ENCODE results near the gene KRT40. TPM values are rescaled to one million over a fixed set of nuclear protein-coding genes. Genes with fewer than 3 reads are reported as not detected.

The KRT40 gene
- total and polyA plus RNA-seq, 9 of the 15 experiments (the other 6 are each of a cell fraction or from before 2014, with no cell fraction given): not detected

DNA sequence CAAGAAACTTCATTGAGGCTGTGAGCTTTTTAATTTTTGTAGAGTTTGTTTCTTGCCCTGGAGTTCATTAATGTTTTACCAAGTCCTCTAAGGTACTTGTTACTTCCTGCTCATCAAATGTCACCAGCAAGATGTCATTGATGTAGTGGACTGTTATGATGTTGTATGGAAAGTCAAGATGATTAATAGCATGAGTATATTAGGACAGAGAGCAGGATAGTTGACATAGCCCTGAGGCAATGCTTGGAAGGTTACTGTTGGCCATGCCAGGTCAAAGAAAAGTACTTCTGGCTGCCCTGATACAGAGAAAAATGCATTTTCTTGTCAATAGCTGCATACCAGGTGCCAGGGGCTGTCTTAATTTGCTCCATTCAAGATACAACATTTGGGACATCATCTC lies 36.2 kb upstream of the KRT40 start (continued):
- no peak for TF ChIP-seq SREBF1 (IDR thresholded peaks at IDR 0.05; ENCODE audit: borderline replicate concordance, low read depth, low read length)

GRCh38 chr17:41019415-41019814 lies 35.3 kb upstream of the KRT40 start:
- 0 out of 5 replicates have a peak, but pooled peaks cover 0 to 3% of the 10 kb centered on the region in 2 experiments for H3K27me3 ChIP-seq (ENCODE audit: control insufficient read depth in 2 of 2, insufficient read depth in 2 of 2, low read length in 2 of 2)

More at GRCh38 chr17:41019415-41019814, 35.3 kb upstream of the KRT40 start:
- CTCF ChIA-PET (ENCODE audit: low intra/inter-chr PET ratio): no interaction called here
- H4K20me1 ChIP-seq (replicated peaks; ENCODE audit: control insufficient read depth, insufficient read depth, low read length): no peaks in the 10 kb centered on the region
- no peak overlapping the region for H2AFZ ChIP-seq (ENCODE audit: low read depth, low read length)
- H3K4me1 ChIP-seq (replicated peaks in 1 of 2; ENCODE audit: control insufficient read depth in 2 of 2, insufficient read depth in 2 of 2, low read length in 2 of 2): no peaks in the 10 kb centered on the region
- no peaks in the 10 kb centered on the region for H3K79me2 ChIP-seq (ENCODE audit: control insufficient read depth, insufficient read depth, low read length)
- no peak overlapping the region for H3K4me2 ChIP-seq (ENCODE audit: insufficient read depth, low read length)
- ATAC-seq (no peak), FAIRE-seq (no peak), DNase-seq (ENCODE audit: extremely low read depth in 1 of 4, low spot score in 3 of 4) (no peak)
- H3K9me1 ChIP-seq (ENCODE audit: control insufficient read depth, insufficient read depth, low read length): no peaks in the 10 kb centered on the region
- intact Hi-C loops (cut with micrococcal nuclease): no loop called here
- in situ Hi-C loops (cut with MboI): no loop called here
- H3K9ac ChIP-seq (ENCODE audit: insufficient read depth in 1 of 2, low read depth in 2 of 2, low read length in 2 of 2): no peak overlapping the region
- 17% methylated on average over 3 of the region's 3 CpGs for WGBS (ENCODE audit: insufficient coverage, low coverage, missing lambda C conversion rate)
- no peaks in the 10 kb centered on the region for H3K36me3 ChIP-seq (ENCODE audit: control insufficient read depth, insufficient read depth, low read length)
- H3K9me3 ChIP-seq (replicated peaks; ENCODE audit: control insufficient read depth, insufficient read depth, low read depth, low read length): no peaks in the 10 kb centered on the region
- no peak overlapping the region for H3K4me3 ChIP-seq
- H3K27ac ChIP-seq (ENCODE audit: extremely low read depth, low read depth, low read length): no peak overlapping the region
- no peak for TF ChIP-seq ELF1 (tag; IDR thresholded peaks at IDR 0.05)
- no peak for TF ChIP-seq GTF2E2 (tag; IDR thresholded peaks at IDR 0.05)
- no peak for TF ChIP-seq NCOA6 (IDR thresholded peaks at IDR 0.05)
- no peak for TF ChIP-seq ZNF668 (CRISPR knock-in tag; IDR thresholded peaks at IDR 0.05)
- no peak for TF ChIP-seq THRAP3 (IDR thresholded peaks at IDR 0.05; ENCODE audit: borderline replicate concordance)
- no peak for TF ChIP-seq HNRNPUL1 (IDR thresholded peaks at IDR 0.05; ENCODE audit: low read length)
- TF ChIP-seq ATF3 (IDR thresholded peaks at IDR 0.05): no peak
- TF ChIP-seq ATF3 (CRISPR knock-in tag; conservative IDR thresholded peaks at IDR 0.05): no peak
- no peak for TF ChIP-seq TRIM24 (IDR thresholded peaks at IDR 0.05)
- no TSS peak for BruUV-seq (replicated peaks)
- POLR2A ChIA-PET: interaction anchor here (1.0 kb wide), 1 partner anchor 9 kb away, joined by 3 read pairs; no protein-coding TSS in a partner anchor

All from K562 (cell line).